Activated T-helper 1 cell treated with anti-CD3 and anti-CD28 coated beads, Interleukin-12 subunit alpha, Interleukin-12 subunit beta, Interleukin-2, Interleukin-4 antibody, amounts not matched to agents 30 ng/mL and 10 ng/mL and 1 ng/mL, durations not matched to agents 14 hours and 24 hours and 36 hours (primary cell): Measurements from ENCODE around the gene NUDCD3. TPM values are rescaled to one million over a fixed set of nuclear protein-coding genes. Genes with fewer than 3 reads are reported as not detected.

Experiments used
- DNase-seq: peaks from one replicate; pipeline ENCODE4 v3.0.0; 2021; ENCODE audit warnings: low spot score
- H3K27ac Mint-ChIP-seq: one replicate; pipeline ENCODE4 v1.8.0; 2021; ENCODE audit warnings: mild to moderate bottlenecking, mixed read lengths
- H3K27me3 Mint-ChIP-seq: one replicate; pipeline ENCODE4 v1.8.0; 2022; ENCODE audit warnings: mild to moderate bottlenecking, moderate library complexity, mixed read lengths; ENCODE audit not compliant: insufficient read depth
- H3K36me3 Mint-ChIP-seq: one replicate; pipeline ENCODE4 v1.8.0; 2021; ENCODE audit warnings: low read depth, mixed read lengths
- H3K4me1 Mint-ChIP-seq: one replicate; pipeline ENCODE4 v1.8.0; 2021; ENCODE audit warnings: low read depth, mixed read lengths
- H3K4me3 Mint-ChIP-seq: one replicate; pipeline ENCODE4 v1.8.0; 2021; ENCODE audit warnings: mild to moderate bottlenecking, moderate library complexity, mixed read lengths
- H3K9me3 Mint-ChIP-seq: one replicate; pipeline ENCODE4 v1.8.0; 2021; ENCODE audit warnings: mixed read lengths
- intact Hi-C: fragments of 100-400 bp; cut with micrococcal nuclease; formaldehyde crosslinking; loops from one replicate; pipeline ENCODE4 v1.15.1; 2024
- total RNA-seq: library from RNA; stranded (reverse); gene quantifications from 2 replicates; pipeline ENCODE4 v1.2.3, GENCODE V29; 2022

NUDCD3 gene
- total RNA-seq, 1 donor from 2014 or later: 83.1 TPM

DNA sequence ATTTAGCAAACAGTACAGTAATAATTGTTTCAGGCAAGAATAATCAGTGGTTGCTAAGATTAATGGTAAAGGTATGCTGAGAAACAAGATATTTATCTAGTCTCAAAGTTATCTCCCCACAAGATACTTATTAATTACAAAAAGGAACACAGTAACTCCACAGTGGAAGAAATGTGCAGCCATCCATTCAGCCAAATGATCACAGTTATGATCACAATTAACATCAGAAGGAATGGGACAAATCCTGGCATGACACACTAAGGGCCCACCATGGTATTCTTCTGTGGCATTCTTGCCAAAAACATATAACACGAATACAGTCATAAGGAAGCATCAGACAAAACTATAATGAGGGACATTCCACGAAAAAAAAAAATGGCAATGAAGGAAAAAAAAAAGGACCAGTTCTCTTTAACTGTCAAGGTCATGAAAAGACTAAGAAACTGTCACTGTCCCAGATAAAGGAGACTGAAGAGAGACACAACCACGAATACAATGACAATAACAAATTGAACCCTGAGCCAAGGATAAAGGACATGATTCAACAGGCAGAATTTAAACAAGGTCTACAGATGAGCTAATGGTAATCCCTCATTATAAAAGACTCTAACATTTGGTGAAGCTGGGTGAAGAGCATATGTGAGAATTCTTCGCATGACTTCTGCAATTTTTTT is 20.9 kb downstream of the NUDCD3 start:
- H3K36me3 Mint-ChIP-seq: peaks cover 44% of the 10 kb centered on the region
- H3K27ac Mint-ChIP-seq: peak overlapping the region; percentile 4
- H3K27me3 Mint-ChIP-seq: no peaks in the 10 kb centered on the region
- peaks cover 31% of the 10 kb centered on the region for H3K4me1 Mint-ChIP-seq
- intact Hi-C loops: loop anchor here (10.0 kb wide), 1 partner anchor 1535 kb away; the partner anchor contains the start of genes MRPL32 and PSMA2
- H3K9me3 Mint-ChIP-seq: no peaks in the 10 kb centered on the region
- no peak overlapping the region for H3K4me3 Mint-ChIP-seq
- no peak for DNase-seq

- no peak overlapping the region for H3K27ac Mint-ChIP-seq
- H3K4me1 Mint-ChIP-seq: peaks cover 40% of the 10 kb centered on the region
- peaks cover 44% of the 10 kb centered on the region for H3K36me3 Mint-ChIP-seq
- no peak overlapping the region for H3K4me3 Mint-ChIP-seq
- no peak for DNase-seq
- no peaks in the 10 kb centered on the region for H3K9me3 Mint-ChIP-seq
- H3K27me3 Mint-ChIP-seq: no peaks in the 10 kb centered on the region
- intact Hi-C loops: loop anchor here (10.0 kb wide), 1 partner anchor 1532 kb away; the partner anchor contains the start of genes MRPL32 and PSMA2
These were observed 23.3 kb downstream of the NUDCD3 start for GRCh38 chr7:44467217-44467548.

GRCh38 chr7:44466300-44467216 is 23.9 kb downstream of the NUDCD3 start:
- intact Hi-C loops: loop anchor here (10.0 kb wide), 1 partner anchor 1532 kb away; the partner anchor contains the start of genes MRPL32 and PSMA2

GRCh38 chr7:44465490-44465889 is 25.0 kb downstream of the NUDCD3 start:
- Mint-ChIP-seq H3K4me1 (peaks cover 51% of the 10 kb centered on the region), H3K27me3 (no peaks in the 10 kb centered on the region), H3K36me3 (peaks cover 42% of the 10 kb centered on the region), H3K4me3 (no peak overlapping the region), H3K9me3 (no peaks in the 10 kb centered on the region), H3K27ac (peak overlapping the region; percentile 22)
- no peak for DNase-seq
- intact Hi-C loops: loop anchor here (10.0 kb wide), 1 partner anchor 1531 kb away; the partner anchor contains the start of genes MRPL32 and PSMA2

More at GRCh38 chr7:44466300-44467216, 23.9 kb downstream of the NUDCD3 start:
- H3K27ac Mint-ChIP-seq: peak overlapping the region; percentile 29
- no peaks in the 10 kb centered on the region for H3K27me3 Mint-ChIP-seq
- peaks cover 43% of the 10 kb centered on the region for H3K36me3 Mint-ChIP-seq
- no peaks in the 10 kb centered on the region for H3K9me3 Mint-ChIP-seq
- H3K4me3 Mint-ChIP-seq: no peak overlapping the region
- H3K4me1 Mint-ChIP-seq: peaks cover 44% of the 10 kb centered on the region
- DNase-seq: no peak

GRCh38 chr7:44463169-44463808 is 27.2 kb downstream of the NUDCD3 start:
- DNase-seq: no peak
- intact Hi-C loops: loop anchor here (5.0 to 10.0 kb wide), 4 partner anchors 46 to 1528 kb away; partner anchors contain the start of genes MRPL32, PSMA2 and UBE2D4
- Mint-ChIP-seq H3K4me1 (peaks cover 55% of the 10 kb centered on the region), H3K9me3 (no peaks in the 10 kb centered on the region), H3K27me3 (no peaks in the 10 kb centered on the region), H3K27ac (peak overlapping the region; percentile 15), H3K36me3 (peaks cover 39% of the 10 kb centered on the region), H3K4me3 (no peak overlapping the region)

- Mint-ChIP-seq H3K4me1 (peaks cover 56% of the 10 kb centered on the region), H3K27ac (peak overlapping the region; percentile 84), H3K4me3 (peak overlapping the region; percentile 68), H3K36me3 (peaks cover 30% of the 10 kb centered on the region), H3K27me3 (no peaks in the 10 kb centered on the region), H3K9me3 (no peaks in the 10 kb centered on the region)
- intact Hi-C loops: loop anchor here (5.0 to 10.0 kb wide), 4 partner anchors 44 to 1527 kb away; partner anchors contain the start of genes MRPL32, PSMA2 and UBE2D4
- DNase-seq: peak; percentile 41
These were observed 29.1 kb downstream of the NUDCD3 start for GRCh38 chr7:44461387-44461786.

DNA sequence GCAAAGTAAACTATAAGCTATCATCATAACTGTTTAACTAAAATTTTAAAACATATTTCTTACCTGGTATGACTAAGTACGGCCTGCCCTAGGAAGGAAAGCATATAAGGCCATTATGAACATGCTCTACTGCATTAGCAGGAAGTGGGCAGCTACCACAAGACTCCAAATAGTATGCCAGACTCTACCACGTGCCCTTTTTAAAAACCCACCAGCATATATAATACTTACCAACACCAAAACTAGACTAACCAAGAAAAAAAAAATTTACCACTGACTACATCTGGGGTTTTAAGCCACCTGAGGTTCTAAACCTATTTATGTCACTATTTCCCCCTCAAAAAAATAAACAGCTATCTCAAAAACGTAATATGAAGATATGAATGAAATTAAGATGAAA is 30.1 kb downstream of the NUDCD3 start:
- DNase-seq: peak; percentile 57
- Mint-ChIP-seq H3K27ac (peak overlapping the region; percentile 76), H3K9me3 (no peaks in the 10 kb centered on the region), H3K4me3 (peak overlapping the region; percentile 40), H3K36me3 (peaks cover 31% of the 10 kb centered on the region), H3K27me3 (no peaks in the 10 kb centered on the region), H3K4me1 (peaks cover 59% of the 10 kb centered on the region)
- intact Hi-C loops: loop anchor here (1.0 to 10.0 kb wide), 8 partner anchors 24 to 1526 kb away; partner anchors contain the start of genes MRPL32, NUDCD3, PSMA2 and UBE2D4

GRCh38 chr7:44455155-44455554 is 35.3 kb downstream of the NUDCD3 start:
- Mint-ChIP-seq H3K4me1 (peaks cover 46% of the 10 kb centered on the region), H3K27ac (no peak overlapping the region), H3K36me3 (peaks cover 28% of the 10 kb centered on the region), H3K9me3 (no peaks in the 10 kb centered on the region), H3K4me3 (no peak overlapping the region), H3K27me3 (no peaks in the 10 kb centered on the region)
- intact Hi-C loops: no loop called here
- DNase-seq: no peak

DNA sequence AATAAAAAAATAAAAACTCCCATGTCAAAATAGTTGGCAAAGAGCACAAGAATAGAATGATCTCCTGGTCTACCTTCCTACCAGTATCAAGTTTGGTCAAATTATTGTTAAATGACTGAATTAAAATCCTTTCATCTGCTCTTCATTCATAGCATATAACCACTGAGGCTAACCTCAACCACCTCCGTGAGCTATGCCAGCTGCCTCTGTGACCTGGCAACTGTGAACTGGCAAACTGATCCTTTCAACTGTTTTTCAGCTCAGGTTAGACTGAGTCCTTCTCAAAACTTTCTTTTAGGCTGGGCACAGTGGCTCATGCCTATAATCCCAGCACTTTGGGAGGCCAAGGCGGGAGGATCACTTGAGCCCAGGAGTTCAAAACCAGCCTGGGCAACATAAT is 36.1 kb downstream of the NUDCD3 start:
- peaks cover 42% of the 10 kb centered on the region for H3K4me1 Mint-ChIP-seq
- no peaks in the 10 kb centered on the region for H3K27me3 Mint-ChIP-seq
- peaks cover 26% of the 10 kb centered on the region for H3K36me3 Mint-ChIP-seq
- no peak for DNase-seq
- intact Hi-C loops: no loop called here
- no peak overlapping the region for H3K27ac Mint-ChIP-seq
- H3K4me3 Mint-ChIP-seq: no peak overlapping the region
- H3K9me3 Mint-ChIP-seq: no peaks in the 10 kb centered on the region

DNA sequence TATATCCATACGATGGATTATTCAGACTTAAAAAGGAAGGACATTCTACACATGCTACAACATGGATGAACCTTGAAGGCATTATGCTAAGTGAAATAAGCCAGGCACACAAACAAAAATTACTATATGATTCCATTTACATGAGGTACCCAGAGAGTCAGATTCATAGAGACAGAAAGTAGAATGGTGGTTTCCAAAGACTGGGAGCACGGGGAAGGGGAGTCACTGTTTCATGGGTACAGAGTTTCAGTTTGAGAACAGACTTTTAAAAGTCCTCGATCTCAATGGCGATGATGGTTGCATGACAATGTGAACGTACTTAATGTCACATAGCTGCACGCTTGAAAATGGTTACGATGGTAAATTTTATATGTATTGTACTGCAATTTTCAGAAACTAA is 39.3 kb downstream of the NUDCD3 start:
- H3K9me3 Mint-ChIP-seq: no peaks in the 10 kb centered on the region

DNA sequence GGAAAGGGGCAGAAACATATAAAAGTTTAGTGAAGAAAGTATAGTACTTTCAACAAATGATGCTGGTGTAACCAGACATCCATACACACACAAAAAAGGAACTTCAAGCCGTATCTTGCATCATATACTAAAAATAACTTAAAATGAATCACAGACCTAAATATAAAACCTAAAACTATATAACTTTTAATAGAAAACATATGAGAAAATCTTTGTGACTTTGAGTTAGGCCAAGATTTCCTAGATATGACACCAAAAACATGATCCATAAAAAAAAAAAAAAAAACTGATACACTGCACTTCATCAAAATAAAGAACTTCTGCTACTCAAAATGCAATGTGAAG is 40.9 kb downstream of the NUDCD3 start:
- Mint-ChIP-seq H3K27me3 (no peaks in the 10 kb centered on the region), H3K36me3 (peaks cover 51% of the 10 kb centered on the region), H3K27ac (no peak overlapping the region), H3K4me1 (peaks cover 32% of the 10 kb centered on the region), H3K9me3 (peaks cover 9% of the 10 kb centered on the region), H3K4me3 (no peak overlapping the region)
- DNase-seq: no peak
- intact Hi-C loops: no loop called here

More for the DNA sequence above, 39.3 kb downstream of the NUDCD3 start:
- Mint-ChIP-seq H3K4me1 (peaks cover 43% of the 10 kb centered on the region), H3K27ac (no peak overlapping the region), H3K36me3 (peaks cover 43% of the 10 kb centered on the region), H3K27me3 (no peaks in the 10 kb centered on the region), H3K4me3 (no peak overlapping the region)
- intact Hi-C loops: no loop called here
- DNase-seq: no peak

GRCh38 chr7:44448922-44449583 is 41.4 kb downstream of the NUDCD3 start:
- H3K4me1 Mint-ChIP-seq: peaks cover 32% of the 10 kb centered on the region
- peak overlapping the region; percentile 2 for H3K4me3 Mint-ChIP-seq
- peaks cover 53% of the 10 kb centered on the region for H3K36me3 Mint-ChIP-seq
- H3K27ac Mint-ChIP-seq: peak overlapping the region; percentile 60
- intact Hi-C loops: no loop called here
- peaks cover 9% of the 10 kb centered on the region for H3K9me3 Mint-ChIP-seq
- DNase-seq: no peak
- no peaks in the 10 kb centered on the region for H3K27me3 Mint-ChIP-seq
